Measurements from ENCODE around the gene TMC3.

TMC3 gene

GRCh38 chr15:81337241-81337640 lies 36.8 kb downstream of the TMC3 start:
- Histone ChIP-seq H3K36me3 (ENCODE audit: insufficient read depth) (no peaks in the 10 kb centered on the region), H3K79me2 (ENCODE audit: insufficient read depth, low read depth) (no peaks in the 10 kb centered on the region), H3K4me1 (ENCODE audit: low read depth, poor library complexity, severe bottlenecking) (peaks cover 6% of the 10 kb centered on the region), H2AFZ (ENCODE audit: low read depth) (no peak overlapping the region), H4K20me1 (ENCODE audit: insufficient read depth) (no peaks in the 10 kb centered on the region), H3K4me3 (IDR thresholded peaks at IDR 0.05; ENCODE audit: insufficient read depth, low read depth, low read length) (no peak overlapping the region), H3K9ac (no peak overlapping the region), H3K27ac (no peak overlapping the region), H3K4me2 (no peak overlapping the region), H3K27me3 (ENCODE audit: insufficient read depth, low read depth) (no peaks in the 10 kb centered on the region)
- TF ChIP-seq CTCF (conservative IDR thresholded peaks at IDR 0.05; ENCODE audit: low read depth, low read length): no peak

- Histone ChIP-seq H3K4me2 (no peak overlapping the region), H4K20me1 (ENCODE audit: insufficient read depth) (no peaks in the 10 kb centered on the region), H3K4me3 (IDR thresholded peaks at IDR 0.05; ENCODE audit: insufficient read depth, low read depth, low read length) (no peak overlapping the region), H3K79me2 (ENCODE audit: insufficient read depth, low read depth) (no peaks in the 10 kb centered on the region), H3K27me3 (ENCODE audit: insufficient read depth, low read depth) (no peaks in the 10 kb centered on the region), H2AFZ (ENCODE audit: low read depth) (no peak overlapping the region), H3K36me3 (ENCODE audit: insufficient read depth) (no peaks in the 10 kb centered on the region), H3K27ac (no peak overlapping the region), H3K9ac (no peak overlapping the region), H3K4me1 (ENCODE audit: low read depth, poor library complexity, severe bottlenecking) (peaks cover 11% of the 10 kb centered on the region)
- TF ChIP-seq CTCF (conservative IDR thresholded peaks at IDR 0.05; ENCODE audit: low read depth, low read length): no peak; the same call in 1 of the 2 replicates
These were observed 37.4 kb downstream of the TMC3 start for GRCh38 chr15:81336568-81336967.

- no peak overlapping the region for H2AFZ ChIP-seq (ENCODE audit: low read depth)
- H3K4me1 ChIP-seq (ENCODE audit: low read depth, poor library complexity, severe bottlenecking): peaks cover 20% of the 10 kb centered on the region
- H4K20me1 ChIP-seq (ENCODE audit: insufficient read depth): no peaks in the 10 kb centered on the region
- H3K4me2 ChIP-seq: no peak overlapping the region
- H3K27me3 ChIP-seq (ENCODE audit: insufficient read depth, low read depth): no peaks in the 10 kb centered on the region
- no peak overlapping the region for H3K27ac ChIP-seq
- no peak overlapping the region for H3K9ac ChIP-seq
- H3K4me3 ChIP-seq (IDR thresholded peaks at IDR 0.05; ENCODE audit: insufficient read depth, low read depth, low read length): no peak overlapping the region
- no peaks in the 10 kb centered on the region for H3K36me3 ChIP-seq (ENCODE audit: insufficient read depth)
- no peak for TF ChIP-seq CTCF (conservative IDR thresholded peaks at IDR 0.05; ENCODE audit: low read depth, low read length)
- no peaks in the 10 kb centered on the region for H3K79me2 ChIP-seq (ENCODE audit: insufficient read depth, low read depth)
These were observed 38.4 kb downstream of the TMC3 start for GRCh38 chr15:81335631-81336030.

- no peak for TF ChIP-seq CTCF (conservative IDR thresholded peaks at IDR 0.05; ENCODE audit: low read depth, low read length)
- Histone ChIP-seq H3K9ac (no peak overlapping the region), H2AFZ (ENCODE audit: low read depth) (no peak overlapping the region), H3K4me2 (no peak overlapping the region), H4K20me1 (ENCODE audit: insufficient read depth) (no peaks in the 10 kb centered on the region), H3K4me3 (IDR thresholded peaks at IDR 0.05; ENCODE audit: insufficient read depth, low read depth, low read length) (no peak overlapping the region), H3K27ac (no peak overlapping the region), H3K4me1 (ENCODE audit: low read depth, poor library complexity, severe bottlenecking) (peaks cover 24% of the 10 kb centered on the region), H3K79me2 (ENCODE audit: insufficient read depth, low read depth) (no peaks in the 10 kb centered on the region), H3K36me3 (ENCODE audit: insufficient read depth) (no peaks in the 10 kb centered on the region), H3K27me3 (ENCODE audit: insufficient read depth, low read depth) (no peaks in the 10 kb centered on the region)
These were observed 39.1 kb downstream of the TMC3 start for GRCh38 chr15:81334768-81335435.

All from KMS-11 (cell line).